SK-N-MC (cell line): ENCODE results near the gene XPO5.

Source experiments
- EZH2 ChIP-seq: fragments of 200-600 bp; sonication (generic); IDR thresholded peaks from one replicate; pipeline ENCODE4 v1.6.1; 2017; ENCODE audit warnings: antibody characterized with exemption
- POLR2AphosphoS5 ChIP-seq: IDR thresholded peaks from 2 replicates; pipeline ENCODE4 v1.6.1; 2012; ENCODE audit warnings: mild to moderate bottlenecking, low read depth, low read length, borderline replicate concordance

DNA sequence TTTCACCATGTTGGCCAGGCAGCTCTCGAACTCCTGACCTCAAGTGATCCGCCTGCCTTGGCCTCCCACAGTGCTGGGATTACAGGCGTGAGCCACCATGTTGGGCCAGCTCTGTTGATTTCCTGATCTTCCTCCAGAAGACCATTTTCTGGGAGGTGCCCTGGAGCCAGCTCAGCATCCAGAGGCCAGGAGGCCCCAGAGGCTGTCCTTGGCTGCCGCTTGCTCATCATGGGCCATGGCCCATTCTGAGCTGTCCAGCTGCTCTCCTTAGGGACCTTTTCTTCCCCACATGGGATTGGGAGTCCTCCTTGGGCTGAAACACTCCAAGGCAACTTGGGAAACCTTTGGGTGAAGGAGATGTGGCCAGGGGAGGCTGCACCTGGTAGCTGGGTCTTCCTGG, 81.1 kb downstream of the XPO5 start:
- TF ChIP-seq POLR2AphosphoS5 (no peak), EZH2 (no peak)
